GM12891 (cell line): ENCODE measurements around the gene SLCO3A1.

Experiments used
- PAX5 ChIP-seq: IDR thresholded peaks from 2 replicates; pipeline ENCODE4 v1.6.1; 2011; ENCODE audit warnings: low read length, moderate library complexity, mild to moderate bottlenecking; ENCODE audit not compliant: insufficient read depth, severe bottlenecking
- POLR2A ChIP-seq: IDR thresholded peaks from 2 replicates; pipeline ENCODE4 v1.6.1; 2011; ENCODE audit warnings: low read depth, low read length, control low read depth
- POLR2AphosphoS5 ChIP-seq: IDR thresholded peaks from 2 replicates; pipeline ENCODE4 v1.6.1; 2011; ENCODE audit warnings: low read depth, low read length, control low read depth
- POU2F2 ChIP-seq: IDR thresholded peaks from 2 replicates; pipeline ENCODE4 v1.6.1; 2011; ENCODE audit warnings: low read depth, mild to moderate bottlenecking, control low read depth, low read length, moderate library complexity
- SPI1 ChIP-seq: IDR thresholded peaks from 2 replicates; pipeline ENCODE4 v1.6.1; 2011; ENCODE audit warnings: low read depth, low read length, control low read depth
- TAF1 ChIP-seq: IDR thresholded peaks from 2 replicates; pipeline ENCODE4 v1.6.1; 2011; ENCODE audit warnings: low read depth, low read length, control low read depth

DNA sequence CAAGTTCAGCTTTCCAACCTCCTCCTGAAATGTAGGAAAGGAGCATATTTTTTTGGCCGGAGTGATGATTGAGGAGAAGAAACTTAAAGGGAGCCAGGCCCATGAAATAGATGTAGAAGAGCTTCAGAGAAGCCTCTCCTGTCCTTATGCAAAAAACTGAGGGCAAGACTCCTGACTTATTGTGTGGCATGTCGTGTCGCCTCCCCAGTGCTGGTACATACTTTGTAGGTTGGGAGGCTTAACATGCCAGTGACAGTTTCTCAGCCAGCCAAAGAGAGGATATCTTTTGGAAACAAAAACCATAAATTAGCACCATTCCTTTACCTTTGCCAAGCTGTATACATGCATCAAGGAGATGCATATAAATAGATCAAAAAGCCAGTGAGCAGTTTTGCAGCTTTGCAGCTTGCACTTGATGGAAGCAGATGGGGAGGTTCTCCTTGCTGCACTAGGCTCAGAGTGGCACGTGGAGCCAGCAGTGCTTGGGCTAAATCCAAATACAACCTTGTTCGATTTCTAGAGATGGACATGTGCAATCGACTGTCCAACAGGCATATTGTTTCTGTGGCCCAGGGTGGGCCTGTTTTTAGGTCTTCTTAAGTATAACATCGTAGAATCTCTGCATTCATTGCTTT lies 10.2 kb downstream of the SLCO3A1 start:
- TF ChIP-seq POLR2A: no peak
- no peak for TF ChIP-seq TAF1
- TF ChIP-seq POU2F2: no peak
- TF ChIP-seq PAX5: no peak
- no peak for TF ChIP-seq POLR2AphosphoS5
- no peak for TF ChIP-seq SPI1
